ENCODE results near the gene ALPK1. TPM values are rescaled to one million over a fixed set of nuclear protein-coding genes. Genes with fewer than 3 reads are reported as not detected.

The ALPK1 gene
- total RNA-seq, 2 donors from 2014 or later, result 12.1 to 13.7 TPM

DNA sequence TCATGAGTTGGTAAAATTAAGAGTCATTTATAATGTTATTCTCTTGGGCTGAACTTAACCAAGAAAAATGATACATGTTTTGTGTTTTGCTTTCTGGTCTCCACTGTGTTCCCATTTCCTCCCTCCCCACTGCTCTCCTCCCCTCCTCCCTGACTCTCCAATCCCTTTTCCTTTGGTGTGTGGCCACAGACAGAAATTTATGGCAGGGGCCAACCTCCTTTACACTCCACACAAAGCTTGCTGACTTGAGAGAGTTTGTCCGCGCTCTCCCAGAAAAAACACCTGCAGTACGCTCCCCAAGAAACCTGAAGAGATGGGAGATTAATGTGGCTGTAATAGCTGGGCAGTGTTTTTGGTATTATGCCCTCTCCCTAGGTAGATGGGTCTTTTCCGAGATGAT lies 88.9 kb downstream of the ALPK1 start:
- Histone ChIP-seq H3K9me3 (no peaks in the 10 kb centered on the region), H3K27ac (no peak overlapping the region), H3K27me3 (replicated peaks; ENCODE audit: insufficient read depth) (no peaks in the 10 kb centered on the region), H3K4me3 (no peak overlapping the region), H3K36me3 (no peaks in the 10 kb centered on the region), H3K4me1 (replicated peaks) (no peaks in the 10 kb centered on the region)
- WGBS, result 93% methylated on average over 4 of the region's 4 CpGs
- no peak for DNase-seq (ENCODE audit: low spot score)
- intact Hi-C loops (cut with DNase I), result no loop called here
- TF ChIP-seq POLR2A (IDR thresholded peaks at IDR 0.05), result no peak
- TF ChIP-seq CTCF (IDR thresholded peaks at IDR 0.05), result no peak
- no peak for TF ChIP-seq POLR2AphosphoS5 (IDR thresholded peaks at IDR 0.05)

DNA sequence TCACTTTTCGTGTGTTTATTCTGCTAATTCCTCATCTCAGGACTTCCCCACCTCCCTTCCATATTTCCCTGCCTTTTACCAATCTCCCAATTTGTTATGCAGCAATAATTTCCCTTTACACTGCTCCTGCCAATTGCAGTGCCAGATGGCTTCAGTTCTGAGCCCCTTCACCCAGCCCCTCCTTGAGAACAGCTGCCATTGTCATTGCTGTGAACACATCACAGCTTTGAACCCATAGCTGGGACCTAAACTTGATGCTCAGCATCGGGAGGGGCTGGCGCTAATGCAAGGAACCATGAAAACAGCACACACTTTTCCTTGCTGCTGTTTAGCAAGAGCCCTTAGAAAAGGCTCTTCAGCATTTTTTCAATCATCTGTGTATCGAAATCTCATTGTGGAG lies 104.9 kb downstream of the ALPK1 start:
- 85% methylated on average over 4 of the region's 4 CpGs for WGBS
- H3K36me3 ChIP-seq, result no peaks in the 10 kb centered on the region
- no peaks in the 10 kb centered on the region for H3K27me3 ChIP-seq (replicated peaks; ENCODE audit: insufficient read depth)
- DNase-seq (ENCODE audit: low spot score), result no peak
- H3K27ac ChIP-seq, result no peak overlapping the region
- TF ChIP-seq POLR2A (IDR thresholded peaks at IDR 0.05) (no peak), POLR2AphosphoS5 (IDR thresholded peaks at IDR 0.05) (no peak), CTCF (IDR thresholded peaks at IDR 0.05) (no peak)
- H3K9me3 ChIP-seq, result no peaks in the 10 kb centered on the region
- H3K4me3 ChIP-seq, result no peak overlapping the region
- intact Hi-C loops (cut with DNase I), result no loop called here
- H3K4me1 ChIP-seq (replicated peaks), result no peaks in the 10 kb centered on the region

DNA sequence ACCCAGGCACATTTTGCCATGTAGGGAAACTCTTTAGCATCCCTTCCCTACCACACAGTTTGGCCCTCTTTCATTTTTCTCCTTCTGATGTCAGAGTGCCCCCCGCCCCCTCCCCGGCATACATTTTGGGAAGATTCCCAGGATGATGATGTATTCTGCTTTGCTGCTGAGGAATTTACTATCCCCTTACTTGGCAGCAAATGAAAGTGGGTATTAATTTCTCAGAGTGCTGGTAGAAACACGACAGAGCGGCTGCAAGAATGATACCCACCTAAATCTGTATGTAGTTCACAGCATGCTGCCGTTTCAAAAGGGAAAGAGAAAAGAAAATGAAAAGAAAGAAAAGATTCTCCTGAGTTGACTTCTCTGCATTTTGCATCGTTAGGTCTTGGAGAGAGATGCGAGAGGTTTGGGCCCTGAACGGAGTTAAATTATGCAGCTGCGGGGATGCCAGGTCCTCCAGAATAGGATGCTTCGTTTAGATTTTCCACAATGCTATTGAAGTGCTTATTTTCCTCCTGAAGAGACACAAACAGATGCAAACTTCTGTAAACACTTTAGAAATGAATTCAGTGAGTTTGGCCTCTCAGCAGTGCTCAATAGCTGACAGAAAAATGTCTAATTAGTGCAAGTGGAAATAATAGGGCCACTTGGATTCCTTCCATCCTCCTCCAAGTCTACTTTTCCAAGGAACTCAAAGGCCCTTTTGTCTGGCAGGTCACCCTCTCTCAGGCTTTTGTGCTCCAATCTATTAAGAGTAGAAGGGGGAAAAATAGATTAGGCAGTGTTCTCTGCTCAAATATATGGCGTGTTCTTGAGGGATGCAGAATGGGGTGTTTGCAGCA lies 106.2 kb downstream of the ALPK1 start:
- Histone ChIP-seq H3K36me3 (no peaks in the 10 kb centered on the region), H3K9me3 (no peaks in the 10 kb centered on the region), H3K4me3 (no peak overlapping the region), H3K27me3 (replicated peaks; ENCODE audit: insufficient read depth) (no peaks in the 10 kb centered on the region), H3K27ac (no peak overlapping the region), H3K4me1 (replicated peaks) (no peaks in the 10 kb centered on the region)
- intact Hi-C loops (cut with DNase I), result no loop called here
- 27% methylated on average over 11 of the region's 11 CpGs for WGBS
- DNase-seq (ENCODE audit: low spot score), result no peak
- no peak for TF ChIP-seq CTCF (IDR thresholded peaks at IDR 0.05)
- TF ChIP-seq POLR2AphosphoS5 (IDR thresholded peaks at IDR 0.05), result no peak

GRCh38 chr4:112410364-112410763 lies 113.2 kb downstream of the ALPK1 start:
- TF ChIP-seq POLR2AphosphoS5 (IDR thresholded peaks at IDR 0.05) (no peak), POLR2A (IDR thresholded peaks at IDR 0.05) (no peak), CTCF (IDR thresholded peaks at IDR 0.05) (no peak)
- Histone ChIP-seq H3K27me3 (replicated peaks; ENCODE audit: insufficient read depth) (no peaks in the 10 kb centered on the region), H3K27ac (no peak overlapping the region), H3K36me3 (no peaks in the 10 kb centered on the region), H3K4me1 (replicated peaks) (no peaks in the 10 kb centered on the region), H3K4me3 (no peak overlapping the region), H3K9me3 (no peaks in the 10 kb centered on the region)
- no peak for DNase-seq (ENCODE audit: low spot score)
- intact Hi-C loops (cut with DNase I), result no loop called here
- 63% methylated on average over 2 of the region's 2 CpGs for WGBS

DNA sequence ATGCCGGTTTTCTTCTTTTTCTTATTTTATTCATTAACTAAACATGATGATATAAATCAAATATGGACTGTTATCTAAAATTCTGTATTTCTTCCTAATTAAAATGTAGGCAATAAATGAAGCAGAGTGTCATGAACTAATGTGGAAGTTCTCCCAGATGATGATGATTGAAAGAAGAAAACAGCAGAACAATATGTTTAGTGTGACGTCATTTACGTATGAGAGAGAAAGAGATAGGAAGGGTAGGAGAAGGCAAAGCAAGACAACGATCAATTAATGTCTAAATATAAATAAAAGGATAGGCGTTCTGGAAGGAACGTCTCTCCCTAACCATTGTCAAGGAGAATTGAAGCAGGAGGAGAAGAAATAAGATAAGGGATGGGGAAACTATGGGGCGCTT lies 113.6 kb downstream of the ALPK1 start:
- intact Hi-C loops (cut with DNase I), result no loop called here
- Histone ChIP-seq H3K4me1 (replicated peaks) (no peaks in the 10 kb centered on the region), H3K27me3 (replicated peaks; ENCODE audit: insufficient read depth) (no peaks in the 10 kb centered on the region), H3K27ac (no peak overlapping the region), H3K9me3 (no peaks in the 10 kb centered on the region), H3K4me3 (no peak overlapping the region), H3K36me3 (no peaks in the 10 kb centered on the region)
- TF ChIP-seq POLR2A (IDR thresholded peaks at IDR 0.05), result no peak
- no peak for TF ChIP-seq CTCF (IDR thresholded peaks at IDR 0.05)
- TF ChIP-seq POLR2AphosphoS5 (IDR thresholded peaks at IDR 0.05), result no peak
- 91% methylated on average over 7 of the region's 7 CpGs for WGBS
- DNase-seq (ENCODE audit: low spot score), result no peak

All from prostate gland (tissue), 2 donors.